Rectal smooth muscle tissue (tissue), 1 donor: ENCODE data around the gene SLC8A1.

Source experiments
- H3K27ac ChIP-seq: one replicate; pipeline ENCODE4 v1.7.0; 2013; ENCODE audit warnings: low read depth, low read length, inconsistent platforms
- H3K27me3 ChIP-seq: one replicate; pipeline ENCODE4 v1.7.0; 2013; ENCODE audit warnings: low read length; ENCODE audit not compliant: control insufficient read depth, insufficient read depth
- H3K36me3 ChIP-seq: one replicate; pipeline ENCODE4 v1.7.0; 2013; ENCODE audit warnings: low read length; ENCODE audit not compliant: control insufficient read depth, insufficient read depth
- H3K4me1 ChIP-seq: one replicate; pipeline ENCODE4 v1.7.0; 2013; ENCODE audit warnings: low read length; ENCODE audit not compliant: control insufficient read depth, insufficient read depth
- H3K4me3 ChIP-seq: one replicate; pipeline ENCODE4 v1.7.0; 2013; ENCODE audit warnings: low read length
- H3K9ac ChIP-seq: one replicate; pipeline ENCODE4 v1.7.0; 2013; ENCODE audit warnings: low read length

SLC8A1 gene

GRCh38 chr2:40329739-40330030 lies 122.2 kb downstream of the SLC8A1 start:
- H3K27me3 ChIP-seq = no peaks in the 10 kb centered on the region
- peaks cover 24% of the 10 kb centered on the region for H3K4me1 ChIP-seq
- H3K27ac ChIP-seq = peak overlapping the region; percentile 44
- H3K9ac ChIP-seq = no peak overlapping the region
- H3K4me3 ChIP-seq = no peak overlapping the region
- no peaks in the 10 kb centered on the region for H3K36me3 ChIP-seq

- H3K9ac ChIP-seq = no peak overlapping the region
- H3K27ac ChIP-seq = no peak overlapping the region
- H3K36me3 ChIP-seq = no peaks in the 10 kb centered on the region
- H3K4me3 ChIP-seq = no peak overlapping the region
- no peaks in the 10 kb centered on the region for H3K27me3 ChIP-seq
- H3K4me1 ChIP-seq = peaks cover 12% of the 10 kb centered on the region
Measured at GRCh38 chr2:40325116-40325515, 126.8 kb downstream of the SLC8A1 start.

- no peak overlapping the region for H3K27ac ChIP-seq
- H3K4me1 ChIP-seq = peaks cover 12% of the 10 kb centered on the region
- no peak overlapping the region for H3K9ac ChIP-seq
- H3K36me3 ChIP-seq = no peaks in the 10 kb centered on the region
- H3K4me3 ChIP-seq = no peak overlapping the region
- H3K27me3 ChIP-seq = no peaks in the 10 kb centered on the region
Measured at GRCh38 chr2:40324656-40325055, 127.2 kb downstream of the SLC8A1 start.

GRCh38 chr2:40321822-40322221 lies 130.1 kb downstream of the SLC8A1 start:
- H3K27ac ChIP-seq = no peak overlapping the region
- no peaks in the 10 kb centered on the region for H3K36me3 ChIP-seq
- peaks cover 15% of the 10 kb centered on the region for H3K4me1 ChIP-seq
- no peak overlapping the region for H3K4me3 ChIP-seq
- H3K27me3 ChIP-seq = no peaks in the 10 kb centered on the region
- H3K9ac ChIP-seq = no peak overlapping the region

GRCh38 chr2:40321016-40321623 lies 130.8 kb downstream of the SLC8A1 start:
- H3K36me3 ChIP-seq = no peaks in the 10 kb centered on the region
- H3K27me3 ChIP-seq = no peaks in the 10 kb centered on the region
- no peak overlapping the region for H3K4me3 ChIP-seq
- H3K27ac ChIP-seq = no peak overlapping the region
- peaks cover 16% of the 10 kb centered on the region for H3K4me1 ChIP-seq
- no peak overlapping the region for H3K9ac ChIP-seq

- H3K36me3 ChIP-seq = no peaks in the 10 kb centered on the region
- no peak overlapping the region for H3K9ac ChIP-seq
- no peak overlapping the region for H3K4me3 ChIP-seq
- H3K27me3 ChIP-seq = no peaks in the 10 kb centered on the region
- no peak overlapping the region for H3K27ac ChIP-seq
- H3K4me1 ChIP-seq = peaks cover 17% of the 10 kb centered on the region
Measured at GRCh38 chr2:40318921-40319320, 133.0 kb downstream of the SLC8A1 start.

- Histone ChIP-seq H3K36me3 (no peaks in the 10 kb centered on the region), H3K27me3 (no peaks in the 10 kb centered on the region), H3K4me3 (no peak overlapping the region), H3K27ac (no peak overlapping the region), H3K9ac (no peak overlapping the region), H3K4me1 (peaks cover 17% of the 10 kb centered on the region)
Measured at GRCh38 chr2:40317761-40318160, 134.1 kb downstream of the SLC8A1 start.

GRCh38 chr2:40317046-40317445 lies 134.8 kb downstream of the SLC8A1 start:
- Histone ChIP-seq H3K27me3 (no peaks in the 10 kb centered on the region), H3K4me3 (no peak overlapping the region), H3K9ac (no peak overlapping the region), H3K27ac (no peak overlapping the region), H3K4me1 (peaks cover 17% of the 10 kb centered on the region), H3K36me3 (no peaks in the 10 kb centered on the region)

- H3K36me3 ChIP-seq = no peaks in the 10 kb centered on the region
- no peak overlapping the region for H3K9ac ChIP-seq
- peaks cover 17% of the 10 kb centered on the region for H3K4me1 ChIP-seq
- H3K4me3 ChIP-seq = no peak overlapping the region
- no peaks in the 10 kb centered on the region for H3K27me3 ChIP-seq
- H3K27ac ChIP-seq = no peak overlapping the region
Measured at GRCh38 chr2:40316620-40317019, 135.3 kb downstream of the SLC8A1 start.

GRCh38 chr2:40315683-40316082 lies 136.2 kb downstream of the SLC8A1 start:
- Histone ChIP-seq H3K4me3 (no peak overlapping the region), H3K36me3 (no peaks in the 10 kb centered on the region), H3K4me1 (peaks cover 17% of the 10 kb centered on the region), H3K9ac (no peak overlapping the region), H3K27me3 (no peaks in the 10 kb centered on the region), H3K27ac (peak overlapping the region; percentile 21)

- Histone ChIP-seq H3K4me3 (no peak overlapping the region), H3K27ac (no peak overlapping the region), H3K36me3 (no peaks in the 10 kb centered on the region), H3K4me1 (peaks cover 5% of the 10 kb centered on the region), H3K27me3 (no peaks in the 10 kb centered on the region), H3K9ac (no peak overlapping the region)
Measured at GRCh38 chr2:40311026-40311425, 140.9 kb downstream of the SLC8A1 start.

- no peak overlapping the region for H3K4me3 ChIP-seq
- no peak overlapping the region for H3K9ac ChIP-seq
- no peaks in the 10 kb centered on the region for H3K27me3 ChIP-seq
- H3K27ac ChIP-seq = no peak overlapping the region
- H3K36me3 ChIP-seq = no peaks in the 10 kb centered on the region
- H3K4me1 ChIP-seq = peaks cover 3% of the 10 kb centered on the region
Measured at GRCh38 chr2:40310303-40310702, 141.6 kb downstream of the SLC8A1 start.

GRCh38 chr2:40304340-40304739 lies 147.6 kb downstream of the SLC8A1 start:
- Histone ChIP-seq H3K36me3 (no peaks in the 10 kb centered on the region), H3K27ac (no peak overlapping the region), H3K9ac (no peak overlapping the region), H3K4me3 (no peak overlapping the region), H3K27me3 (no peaks in the 10 kb centered on the region), H3K4me1 (peaks cover 6% of the 10 kb centered on the region)
